ENCODE results near the gene ADAM33. TPM values are rescaled to one million over a fixed set of nuclear protein-coding genes. Genes with fewer than 3 reads are reported as not detected.
A peak's percentile ranks its signal among the peaks of the same experiment; 100 is the strongest.

ADAM33 gene
- total and polyA plus RNA-seq, 7 donors, result 2.4 to 8.9 (median 4.3) TPM

GRCh38 chr20:3701061-3701998 lies 19.5 kb upstream of the ADAM33 start:
- intact Hi-C loops (cut with DNase I), result no loop called here
- no peak overlapping the region for H3K27ac ChIP-seq
- H3K4me1 ChIP-seq, result no peaks in the 10 kb centered on the region

GRCh38 chr20:3699037-3699436 lies 17.2 kb upstream of the ADAM33 start:
- ATAC-seq, result no peak
- TF ChIP-seq CTCF (IDR thresholded peaks at IDR 0.05), result no peak
- peak in 1 of 2 donors; percentile 45 for DNase-seq
- intact Hi-C loops (cut with DNase I), result no loop called here
- Histone ChIP-seq H3K4me3 (no peak overlapping the region), H3K9me3 (peaks cover 3% of the 10 kb centered on the region), H3K4me1 (no peaks in the 10 kb centered on the region), H3K27ac (no peak overlapping the region), H3K36me3 (ENCODE audit: insufficient read depth in 1 of 2, low read depth in 1 of 2) (no peaks in the 10 kb centered on the region), H3K27me3 (ENCODE audit: insufficient read depth in 3 of 3, low read length in 2 of 3) (no peaks in the 10 kb centered on the region)
- 57 to 68% (median 59%) methylated on average over 16 of the region's 16 CpGs for WGBS, 3 donors

More at GRCh38 chr20:3701061-3701998, 19.5 kb upstream of the ADAM33 start:
- Histone ChIP-seq H3K27me3 (ENCODE audit: insufficient read depth in 3 of 3, low read length in 2 of 3) (no peaks in the 10 kb centered on the region), H3K9me3 (peaks cover 2% of the 10 kb centered on the region), H3K4me3 (no peak overlapping the region), H3K36me3 (ENCODE audit: insufficient read depth in 1 of 2, low read depth in 1 of 2) (no peaks in the 10 kb centered on the region)
- ATAC-seq (no peak), DNase-seq (peak in 1 of 2 donors; percentile 25)
- WGBS, 3 donors, result 83 to 93% (median 89%) methylated on average over 11 to 13 of the region's 13 CpGs
- no peak for TF ChIP-seq CTCF (IDR thresholded peaks at IDR 0.05)

GRCh38 chr20:3698591-3699001 lies 16.8 kb upstream of the ADAM33 start:
- WGBS, 3 donors, result 43 to 49% (median 45%) methylated on average over 6 of the region's 6 CpGs
- TF ChIP-seq CTCF (IDR thresholded peaks at IDR 0.05), result no peak
- Histone ChIP-seq H3K4me1 (no peaks in the 10 kb centered on the region), H3K27ac (no peak overlapping the region), H3K9me3 (peaks cover 3% of the 10 kb centered on the region), H3K4me3 (no peak overlapping the region), H3K36me3 (ENCODE audit: insufficient read depth in 1 of 2, low read depth in 1 of 2) (no peaks in the 10 kb centered on the region), H3K27me3 (ENCODE audit: insufficient read depth in 3 of 3, low read length in 2 of 3) (no peaks in the 10 kb centered on the region)
- DNase-seq (no peak), ATAC-seq (peak in 3 of 4 donors; percentile 17 to 27 (median 23))
- intact Hi-C loops (cut with DNase I), result no loop called here

- DNase-seq, result peak in 1 of 2 donors; percentile 31
- intact Hi-C loops (cut with DNase I), result no loop called here
- Histone ChIP-seq H3K9me3 (peaks cover 3% of the 10 kb centered on the region), H3K4me3 (no peak overlapping the region), H3K36me3 (ENCODE audit: insufficient read depth in 1 of 2, low read depth in 1 of 2) (no peaks in the 10 kb centered on the region), H3K27me3 (ENCODE audit: insufficient read depth in 3 of 3, low read length in 2 of 3) (no peaks in the 10 kb centered on the region), H3K27ac (no peak overlapping the region), H3K4me1 (no peaks in the 10 kb centered on the region)
- 52 to 69% (median 54%) methylated on average over 17 to 18 of the region's 18 CpGs for WGBS, 3 donors
- no peak for TF ChIP-seq CTCF (IDR thresholded peaks at IDR 0.05)
- no peak for ATAC-seq
These were observed 15.9 kb upstream of the ADAM33 start for GRCh38 chr20:3697588-3698305.

Measured in psoas muscle (tissue), 8 donors.